GM19193 (cell line): ENCODE results near the gene HCN3.
A peak's percentile ranks its signal among the peaks of the same experiment; 100 is the strongest.

Experiments used
- POLR2A ChIP-seq: IDR thresholded peaks from 4 replicates; pipeline ENCODE4 v1.6.1; 2011; ENCODE audit not compliant: insufficient read depth, insufficient read length; ENCODE audit errors: extremely low read depth

Gene HCN3

DNA sequence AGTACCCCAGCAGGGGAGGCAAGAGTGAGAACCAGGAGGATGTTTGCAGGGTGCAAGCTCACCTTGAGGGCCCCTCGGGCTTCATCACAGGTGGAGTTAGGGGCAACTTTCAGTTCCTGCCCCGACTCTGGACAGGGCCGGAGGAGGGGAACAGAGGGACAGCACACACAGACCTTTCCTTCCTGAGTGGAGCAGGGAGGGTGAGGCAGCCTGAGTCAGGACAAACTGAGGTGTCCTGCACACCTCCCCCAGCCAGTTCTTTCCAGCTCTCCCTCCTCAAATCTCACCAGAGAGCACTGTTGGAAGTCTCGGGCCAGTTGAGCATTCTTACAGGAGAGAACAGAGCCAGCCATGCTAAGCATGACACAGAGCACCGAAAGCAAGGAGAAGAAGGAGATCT, 23.5 kb upstream of the HCN3 start:
- no peak for TF ChIP-seq POLR2A

DNA sequence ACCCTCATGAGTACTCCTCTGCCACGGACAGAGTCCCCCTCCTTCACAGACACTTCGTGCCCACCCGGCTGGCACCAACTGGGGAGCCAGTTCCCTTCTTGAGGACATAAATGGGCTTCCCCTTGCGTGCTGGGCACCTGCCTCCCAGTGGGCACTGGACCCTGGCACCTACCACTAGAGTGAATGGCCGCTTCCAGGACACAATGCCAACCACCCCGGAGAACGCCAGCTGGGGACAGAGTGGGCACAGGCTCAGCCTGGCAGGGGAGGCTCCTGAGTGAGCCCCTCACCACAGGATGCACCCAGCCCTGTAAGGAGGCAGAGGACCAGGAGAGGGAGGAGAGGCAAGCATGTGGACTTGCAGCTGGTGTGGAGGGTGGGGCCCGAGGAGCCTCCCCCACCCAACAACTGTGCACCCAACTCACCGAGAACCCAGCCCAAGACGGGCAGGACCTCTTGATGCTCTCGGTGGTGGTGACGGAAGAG, 23.0 kb upstream of the HCN3 start:
- no peak for TF ChIP-seq POLR2A

DNA sequence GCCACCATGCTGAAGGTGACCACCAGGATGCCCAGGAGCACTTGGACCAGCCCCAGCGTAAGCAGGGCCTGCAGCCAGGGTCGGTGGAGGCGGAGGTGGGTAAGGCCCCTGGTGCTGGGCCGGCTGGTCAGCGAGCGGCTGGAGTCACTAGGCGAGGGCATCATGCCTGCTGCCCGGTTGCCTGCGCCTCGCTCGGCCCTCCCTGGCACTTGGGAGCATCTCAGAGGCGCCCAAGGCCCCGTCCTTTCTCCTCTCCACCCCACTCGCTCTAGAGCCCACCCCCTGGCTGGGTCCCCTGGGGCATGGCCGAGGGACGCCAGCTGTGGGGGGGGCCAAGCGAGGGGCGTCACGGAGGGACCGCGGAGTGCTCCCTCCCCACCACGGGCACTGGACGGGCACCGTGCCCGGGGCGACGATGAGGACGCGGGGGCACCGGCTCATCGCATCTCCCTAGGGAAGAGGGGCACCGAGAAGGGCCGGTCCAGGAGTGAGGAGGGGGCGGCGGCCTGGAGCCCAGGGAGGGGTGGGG, 22.5 kb upstream of the HCN3 start:
- TF ChIP-seq POLR2A: no peak

DNA sequence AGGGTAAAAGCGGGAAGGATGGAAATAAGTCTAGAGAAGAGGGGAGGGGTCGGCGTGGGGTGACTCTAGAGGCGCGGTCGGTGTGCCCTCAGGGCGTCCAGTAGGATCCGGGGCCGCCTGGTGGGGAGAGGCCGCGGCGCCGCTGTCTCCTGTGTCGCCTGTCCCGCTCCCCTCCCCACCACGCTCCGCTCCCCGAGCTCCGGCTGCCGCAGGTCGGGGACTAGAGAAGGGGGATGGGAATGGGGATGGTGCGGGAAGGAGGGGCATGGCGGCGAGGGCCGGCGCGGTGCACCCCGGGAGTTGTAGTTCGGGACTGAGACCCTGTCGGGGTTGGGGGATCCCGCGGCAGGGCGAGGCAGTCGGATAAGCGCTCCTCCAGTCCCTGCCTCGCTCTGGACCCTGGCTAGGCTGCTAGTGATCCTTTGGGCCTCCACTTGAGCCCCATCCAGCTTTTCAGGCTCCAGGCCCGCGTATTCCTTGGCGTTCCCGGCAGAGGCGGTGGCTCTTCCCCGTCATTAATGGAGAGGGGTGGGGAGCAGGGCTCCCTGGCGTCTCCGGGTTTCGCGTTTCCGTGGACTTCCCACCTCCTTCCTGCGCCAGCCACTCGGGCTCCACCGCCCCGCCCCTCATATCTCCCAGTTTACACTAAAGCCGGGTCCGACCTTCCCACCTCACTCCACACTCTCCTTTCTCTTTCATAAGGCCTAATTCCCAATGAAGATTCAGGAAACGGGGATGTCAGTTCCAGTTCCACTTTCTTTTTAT, 21.8 kb upstream of the HCN3 start, which contains the start of gene ENTREP3:
TSS of gene ENTREP3 (minus strand) at position 241 of the 765 bp plus-strand sequence. CDS start 606 bp downstream, outside the sequence.
- TF ChIP-seq POLR2A: peak; percentile 67

DNA sequence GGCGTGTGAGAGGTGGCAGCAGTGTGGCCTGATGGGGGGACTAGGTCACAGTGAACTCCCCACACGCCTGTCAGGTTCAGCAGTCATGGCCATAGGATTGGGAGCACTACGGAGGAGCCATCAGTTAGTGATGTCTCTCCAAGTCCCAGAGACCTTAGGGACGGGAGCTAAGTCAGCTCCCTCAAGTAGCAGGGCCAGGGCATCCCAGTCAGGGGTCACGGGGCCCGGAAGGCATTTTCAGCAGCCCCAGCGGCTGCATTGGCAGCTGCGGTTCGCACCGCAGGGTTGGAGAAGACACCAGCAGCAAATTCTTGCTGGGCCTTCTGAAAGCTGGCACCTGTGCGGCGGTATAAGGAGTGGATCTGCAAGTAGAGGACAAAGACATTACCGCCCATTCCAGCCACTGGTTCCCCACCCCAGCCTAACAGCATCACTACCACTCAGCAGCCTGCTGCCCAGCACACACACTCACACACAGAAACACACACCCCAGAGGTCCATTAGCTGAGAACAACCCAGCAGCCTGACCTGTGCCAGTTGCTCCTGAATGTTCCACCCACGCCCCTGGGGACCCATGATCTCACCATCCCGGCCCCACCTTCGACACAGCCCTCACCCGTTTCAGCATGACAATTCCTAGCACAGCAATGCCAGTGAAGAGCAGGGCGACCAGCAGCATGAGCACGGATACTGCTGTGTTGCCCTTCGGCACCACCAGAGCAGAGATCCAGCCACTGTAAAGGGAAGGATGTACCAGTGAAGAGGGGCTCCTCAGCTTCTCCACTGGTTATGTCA, 21.0 kb upstream of the HCN3 start:
- no peak for TF ChIP-seq POLR2A

DNA sequence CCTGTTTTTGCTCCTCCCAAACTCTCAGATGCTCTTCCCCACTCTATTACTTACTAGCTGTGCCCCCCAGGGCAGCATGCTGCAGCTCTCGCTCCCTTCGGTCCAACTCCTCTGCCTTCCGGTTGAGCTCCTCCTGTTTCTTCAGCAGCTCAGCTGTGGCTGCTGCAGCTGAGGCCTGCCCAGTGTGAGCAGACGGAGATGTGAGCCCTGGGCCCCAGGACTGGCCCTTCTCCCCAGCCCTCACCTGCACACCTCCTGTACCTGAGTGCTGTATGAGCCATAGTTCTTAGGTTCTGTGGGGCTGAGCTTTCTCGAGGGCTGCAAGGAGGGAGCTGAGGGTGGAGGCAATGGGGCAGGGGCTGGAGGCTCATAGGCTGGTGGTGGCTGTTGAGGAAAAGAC, 17.0 kb upstream of the HCN3 start:
- TF ChIP-seq POLR2A: no peak

DNA sequence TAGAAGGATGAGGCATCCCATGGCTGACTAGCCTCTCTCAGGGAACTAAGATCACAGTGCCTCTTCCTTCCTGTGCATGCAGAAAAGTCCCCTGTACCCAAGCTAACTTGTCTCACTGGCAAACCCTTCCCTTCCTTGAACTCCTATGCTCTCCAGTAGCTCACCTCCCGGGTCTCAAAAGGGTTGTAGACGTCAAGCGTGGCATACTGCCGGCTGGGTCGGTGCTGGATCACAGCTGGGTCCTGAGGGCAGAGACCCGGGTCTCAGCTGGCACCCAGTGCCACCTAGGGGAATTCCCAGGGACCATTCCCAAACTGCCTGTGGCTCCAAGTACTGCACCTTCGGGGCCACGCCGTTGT, 15.8 kb upstream of the HCN3 start:
- no peak for TF ChIP-seq POLR2A

DNA sequence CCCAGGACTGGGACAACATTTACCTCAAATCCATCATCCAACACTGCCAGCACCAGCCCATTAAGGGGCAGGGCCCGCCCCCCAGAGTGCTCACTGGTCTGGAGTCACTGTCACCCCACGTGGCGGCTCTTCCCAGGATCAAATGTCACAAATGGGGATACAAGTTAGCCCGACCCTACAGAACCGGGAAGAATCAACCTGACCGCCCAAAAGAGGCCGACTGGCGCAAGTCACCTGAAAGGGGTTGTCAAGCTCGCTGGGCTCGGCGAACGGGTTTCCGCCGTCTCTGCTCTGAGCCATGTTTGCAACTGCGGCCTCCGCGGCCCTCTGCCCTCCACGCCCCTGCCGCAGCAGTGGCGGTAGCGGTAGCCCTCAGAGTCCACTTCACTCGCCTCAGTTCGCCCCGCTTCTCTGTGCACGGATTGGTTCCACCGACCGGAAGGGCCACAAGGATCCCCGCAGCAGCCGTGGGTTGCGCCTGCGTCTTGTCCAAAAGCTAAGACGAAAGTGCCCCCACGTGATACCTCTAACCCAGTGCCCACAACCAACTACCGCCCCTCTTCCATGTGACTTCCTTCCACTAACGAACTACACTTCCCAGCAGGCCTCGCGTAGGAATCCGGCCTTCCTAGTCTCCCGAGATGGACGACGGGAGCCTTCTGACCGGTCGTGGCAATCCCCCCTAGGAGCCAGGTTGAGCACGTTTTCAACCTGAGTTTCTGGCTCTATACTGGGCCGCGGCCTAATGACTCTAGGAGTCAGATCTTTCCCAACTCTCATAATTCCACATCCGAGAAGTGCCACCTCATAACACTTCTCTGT, 15.2 kb upstream of the HCN3 start, which contains the start of gene SCAMP3:
TSS of gene SCAMP3 (minus strand) at position 509 of the 822 bp plus-strand sequence. CDS start at position 300, 209 bp downstream.
- TF ChIP-seq POLR2A: peak; percentile 88

DNA sequence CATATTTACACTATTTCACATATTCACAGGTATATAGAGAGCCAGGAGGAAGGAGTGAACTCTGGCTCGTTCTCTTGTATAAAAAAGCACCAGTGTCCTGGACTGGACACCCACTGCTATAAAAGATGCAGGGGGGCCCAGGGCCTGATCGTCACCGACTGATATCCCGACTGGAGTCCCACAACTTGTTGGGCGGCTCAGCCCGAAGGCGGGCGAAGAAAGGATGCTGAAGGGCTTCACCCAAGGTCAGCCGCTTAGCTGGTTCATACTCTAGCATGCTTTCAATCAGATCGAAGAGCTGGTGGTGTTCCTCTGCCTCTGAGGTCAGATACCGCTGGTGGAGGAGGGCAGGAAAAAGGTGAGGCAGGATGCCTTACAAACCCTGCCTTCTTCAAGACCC, 14.2 kb upstream of the HCN3 start:
- no peak for TF ChIP-seq POLR2A

DNA sequence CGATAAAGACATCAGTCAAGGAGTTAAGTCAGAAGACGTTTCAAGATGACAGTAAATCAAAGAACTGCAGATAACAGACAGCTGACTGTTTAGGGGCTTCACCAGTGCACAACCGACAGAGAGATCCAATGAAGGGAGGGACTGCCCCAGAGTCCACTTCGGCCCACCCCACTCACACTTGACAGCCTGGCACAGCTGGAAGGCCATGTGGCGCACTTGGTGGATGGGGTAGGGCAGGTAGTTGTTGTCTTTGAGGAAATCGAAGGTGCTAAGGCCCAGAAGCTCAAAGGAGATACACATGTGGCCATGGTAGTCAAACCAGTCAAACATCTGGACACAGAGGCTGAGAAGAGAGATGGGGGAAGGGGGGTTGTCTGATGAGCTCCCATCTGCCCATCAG, 10.7 kb upstream of the HCN3 start:
- TF ChIP-seq POLR2A: no peak

DNA sequence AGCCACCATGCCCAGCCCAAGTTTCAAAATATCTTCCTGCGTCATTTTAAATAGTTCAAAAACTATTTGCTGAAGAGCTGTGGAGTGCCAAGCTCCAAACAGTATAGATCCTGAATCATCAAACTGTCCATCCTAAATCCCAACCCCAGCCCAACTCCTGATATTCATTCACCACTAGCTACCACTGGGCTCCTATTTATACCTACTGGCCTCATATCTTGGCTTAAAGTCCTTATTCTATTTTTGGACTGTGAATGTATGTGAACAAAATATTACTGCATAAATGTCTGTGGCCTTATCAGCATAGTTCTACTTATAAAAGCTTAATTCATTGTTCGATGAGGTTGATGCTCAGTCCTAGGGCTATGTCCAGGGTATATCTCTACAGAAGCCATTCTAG, 9.9 kb upstream of the HCN3 start:
- TF ChIP-seq POLR2A: no peak

DNA sequence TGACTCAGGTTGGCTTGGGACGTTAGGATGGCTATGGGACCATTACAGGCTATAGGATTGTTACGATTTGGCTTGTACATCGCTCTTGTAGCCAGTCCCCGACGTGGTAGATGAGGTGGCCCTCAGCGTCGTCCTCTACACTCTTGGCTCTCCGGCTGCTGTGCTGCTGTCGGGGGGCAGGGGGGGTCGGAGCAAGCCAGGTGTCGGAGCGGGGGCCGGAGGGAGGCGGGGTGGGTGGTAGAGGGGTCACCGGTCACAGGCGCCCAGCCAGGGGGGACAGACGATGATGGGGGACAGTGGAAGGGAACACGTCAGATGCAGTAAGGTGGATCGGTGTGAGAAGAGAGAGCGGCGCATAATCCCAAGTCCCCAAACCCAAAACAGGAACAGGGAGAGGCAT, 8.6 kb upstream of the HCN3 start:
- TF ChIP-seq POLR2A: no peak

DNA sequence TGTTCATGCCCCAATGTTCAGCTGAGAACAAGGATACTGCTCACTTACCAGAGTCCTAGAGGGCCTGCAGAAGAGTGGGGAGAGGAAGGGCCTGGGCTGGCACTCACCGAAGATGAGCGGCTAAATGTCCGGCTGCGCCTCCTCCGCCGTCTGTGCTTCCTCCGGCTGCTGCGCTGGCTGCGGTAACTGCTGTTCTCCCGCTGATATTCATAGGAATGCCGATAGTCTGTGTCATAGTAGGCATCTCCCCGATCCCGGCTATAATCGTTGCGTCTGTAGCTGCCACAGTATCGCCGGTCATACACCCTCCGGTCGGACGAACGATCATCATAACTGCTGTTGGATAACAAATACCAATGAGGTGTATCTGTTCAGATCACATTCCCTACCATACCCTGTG, 7.9 kb upstream of the HCN3 start:
- TF ChIP-seq POLR2A: no peak

DNA sequence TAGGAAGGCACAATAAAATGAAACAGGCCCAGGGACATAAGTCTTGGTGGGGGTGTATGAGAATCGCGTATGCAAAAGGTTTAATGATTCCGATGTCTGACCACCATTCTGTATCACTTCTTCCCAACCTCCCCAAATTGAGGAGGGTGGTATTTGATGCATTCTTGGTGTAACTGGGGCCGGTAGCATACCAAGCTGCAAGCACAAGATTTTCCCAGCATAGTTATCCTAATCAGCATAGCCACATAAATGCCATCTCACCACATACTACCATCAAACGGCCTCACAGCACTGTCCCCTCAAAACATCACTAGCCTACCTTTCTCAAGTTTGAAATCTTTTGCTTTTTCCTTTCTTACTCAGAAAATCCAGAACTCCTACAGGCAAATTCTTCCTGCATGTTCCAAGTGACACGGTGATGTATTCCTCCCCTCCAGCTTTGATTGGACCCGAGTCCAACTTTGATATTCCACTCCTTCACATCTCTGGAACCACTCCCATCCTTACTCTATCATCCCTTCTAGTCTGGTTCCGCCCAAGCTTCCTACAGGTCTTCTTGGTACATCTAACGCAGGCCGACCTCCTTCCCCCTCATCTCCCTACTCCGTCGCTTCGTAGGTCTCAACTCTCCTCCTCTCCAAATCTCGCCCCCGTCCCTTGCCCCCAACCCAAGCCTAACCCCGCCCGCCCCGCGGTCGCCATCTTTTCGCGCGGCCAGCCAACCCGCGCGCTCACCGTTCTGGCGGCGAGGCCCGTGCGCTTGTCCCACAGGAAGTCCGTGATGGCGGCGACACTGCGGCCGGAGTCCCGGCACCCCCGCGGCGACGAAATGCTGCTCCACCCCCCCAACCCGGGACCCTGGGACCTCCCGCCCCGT, 4.6 kb upstream of the HCN3 start:
- TF ChIP-seq POLR2A: no peak
